B cell (primary cell): Measurements from ENCODE around the gene CMIP. TPM values are rescaled to one million over a fixed set of nuclear protein-coding genes. Genes with fewer than 3 reads are reported as not detected.

Experiments used
- ATAC-seq: fragments of 200-7000 bp; cut with Tn5 transposase; one replicate; pipeline ENCODE4 v1.10.0; 2021; ENCODE audit warnings: low read depth, mild to moderate bottlenecking, moderate number of reproducible peaks, moderate library complexity
- CTCF ChIA-PET: fragments of 350-600 bp; sonication (Branson Sonifier 250); formaldehyde crosslinking; loops from one replicate; lab custom pipeline; 2021; ENCODE audit warnings: antibody characterized with exemption, inconsistent platforms; lab: Charles Lee
- POLR2A ChIA-PET: fragments of 350-600 bp; sonication (Branson Sonifier 250); formaldehyde crosslinking; loops from one replicate; lab custom pipeline; 2021; ENCODE audit warnings: antibody characterized with exemption; lab: Charles Lee
- DNase-seq: peaks from one replicate; pipeline ENCODE4 v3.0.0; 2013
- H2AFZ ChIP-seq: 2 replicates; pipeline ENCODE4 v1.6.1; 2012; ENCODE audit warnings: mild to moderate bottlenecking, low read depth, low read length; ENCODE audit not compliant: insufficient read depth, poor library complexity, severe bottlenecking
- H3K27ac ChIP-seq, 2 donors: 1 replicate in 1 of 2; 2 replicates in 1 of 2; pipeline ENCODE4 v1.5.1; 2012 to 2013; ENCODE audit warnings: low read length in 2 of 2, mild to moderate bottlenecking in 2 of 2, moderate library complexity in 1 of 2
- H3K27me3 ChIP-seq, 4 experiments: fragments of 200-600 bp in 1 of 4; sonication (generic) in 1 of 4; replicated peaks in 1 of 4; 1 replicate in 2 of 4; 2 replicates in 2 of 4; pipeline versions ENCODE4 v1.6.1 to v1.7.0; 2013 to 2016; ENCODE audit warnings: low read length in 3 of 4, mild to moderate bottlenecking in 2 of 4, mixed read lengths in 1 of 4, moderate library complexity in 1 of 4; ENCODE audit not compliant: insufficient read depth in 4 of 4, control insufficient read depth in 3 of 4; ENCODE audit errors: control extremely low read depth in 1 of 4
- H3K36me3 ChIP-seq, 2 experiments: replicated peaks in 1 of 2; 1 replicate in 1 of 2; 2 replicates in 1 of 2; pipeline versions ENCODE4 v1.6.1 to v1.7.1; 2013; ENCODE audit warnings: low read length in 1 of 2; ENCODE audit not compliant: insufficient read depth in 2 of 2, control insufficient read depth in 1 of 2; ENCODE audit errors: control extremely low read depth in 1 of 2, extremely low read depth in 1 of 2
- H3K4me1 ChIP-seq, 2 donors: fragments of 200-600 bp in 1 of 2; sonication (generic) in 1 of 2; 1 replicate in 1 of 2; 2 replicates in 1 of 2; pipeline versions ENCODE4 v1.5.1 to v1.6.1; 2013 to 2017; ENCODE audit warnings: low read length in 2 of 2; ENCODE audit not compliant: control insufficient read depth in 2 of 2, insufficient read depth in 2 of 2
- H3K4me2 ChIP-seq: replicated peaks from 2 replicates; pipeline ENCODE3; 2012; ENCODE audit warnings: mild to moderate bottlenecking, low read depth, low read length; ENCODE audit not compliant: poor library complexity, severe bottlenecking
- H3K4me3 ChIP-seq, 5 experiments: fragments of 200-600 bp in 1 of 5; sonication (generic) in 1 of 5; 1 replicate in 3 of 5; 2 replicates in 2 of 5; pipeline versions ENCODE4 v1.5.1 to v1.7.0; 2011 to 2016; ENCODE audit warnings: low read length in 4 of 5, mild to moderate bottlenecking in 4 of 5, low read depth in 2 of 5, control low read depth in 1 of 5, moderate library complexity in 1 of 5; ENCODE audit not compliant: insufficient read depth in 1 of 5; ENCODE audit errors: control extremely low read depth in 1 of 5, extremely low read depth in 1 of 5
- H3K79me2 ChIP-seq: fragments of 200-600 bp; sonication (generic); one replicate; pipeline ENCODE4 v1.6.0; 2016; ENCODE audit warnings: low read length; ENCODE audit not compliant: control insufficient read depth, insufficient read depth
- H3K9ac ChIP-seq: fragments of 200-600 bp; sonication (generic); 2 replicates; pipeline ENCODE4 v1.6.1; 2017; ENCODE audit warnings: mild to moderate bottlenecking, low read length, moderate library complexity
- H3K9me3 ChIP-seq, 3 donors: one replicate each; pipeline versions ENCODE4 v1.6.1 to v1.7.1; 2013; ENCODE audit warnings: low read length in 2 of 3; ENCODE audit not compliant: control insufficient read depth in 2 of 3, insufficient read depth in 1 of 3; ENCODE audit errors: control extremely low read depth in 1 of 3
- H4K20me1 ChIP-seq: 2 replicates; pipeline ENCODE4 v1.6.0; 2012; ENCODE audit warnings: mild to moderate bottlenecking, low read length; ENCODE audit not compliant: insufficient read depth, control insufficient read depth, poor library complexity, severe bottlenecking
- H3K27ac Mint-ChIP-seq: one replicate; pipeline ENCODE4 v1.8.0; 2021; ENCODE audit warnings: mixed read lengths
- H3K27me3 Mint-ChIP-seq: one replicate; pipeline ENCODE4 v1.8.0; 2021; ENCODE audit warnings: mixed read lengths
- H3K4me1 Mint-ChIP-seq: one replicate; pipeline ENCODE4 v1.8.0; 2021; ENCODE audit warnings: mixed read lengths
- H3K4me3 Mint-ChIP-seq: one replicate; pipeline ENCODE4 v1.8.0; 2021; ENCODE audit warnings: mixed read lengths
- H3K9me3 Mint-ChIP-seq: one replicate; pipeline ENCODE4 v1.8.0; 2022; ENCODE audit warnings: mixed read lengths; ENCODE audit not compliant: insufficient read depth
- EZH2 ChIP-seq: IDR thresholded peaks from 2 replicates; pipeline ENCODE4 v1.6.1; 2012; ENCODE audit warnings: borderline replicate concordance, low read depth, mild to moderate bottlenecking, moderate library complexity, low read length; ENCODE audit not compliant: insufficient read depth, poor library complexity, severe bottlenecking
- WGBS: methylation state at CpG from one replicate; pipeline ENCODE4 v1.1.5; 2013; ENCODE audit warnings: missing lambda C conversion rate; ENCODE audit not compliant: insufficient coverage; 5-methylcytosine and 5-hydroxymethylcytosine counted together
- intact Hi-C: fragments of 100-400 bp; cut with micrococcal nuclease; formaldehyde crosslinking; loops from one replicate; pipeline ENCODE4 v1.10.0; 2022
- polyA plus RNA-seq: library from polyadenylated mRNA; depleted of rRNA; stranded (reverse); fragments of >200 nt; gene quantifications from 2 replicates; pipeline ENCODE4 v1.2.3, GENCODE V29; 2012
- total RNA-seq, 2 donors: library from RNA; stranded (reverse); fragments of 120-200 nt in 1 of 2; gene quantifications; 1 replicate in 1 of 2; 2 replicates in 1 of 2; pipeline versions ENCODE4 v1.2.3 to v1.2.4, GENCODE V29; 2013 to 2022
- TF ChIP-seq, protein P1 (sequence below): fragments of 200-600 bp; IDR thresholded peaks from one replicate; pipeline ENCODE4 v1.8.0; 2022; ENCODE audit warnings: antibody characterized with exemption, mild to moderate bottlenecking

CMIP gene
- total and polyA plus RNA-seq, 2 donors (not counting 1 experiment from before 2014, with no cell fraction given): 27.1 to 155 TPM

DNA sequence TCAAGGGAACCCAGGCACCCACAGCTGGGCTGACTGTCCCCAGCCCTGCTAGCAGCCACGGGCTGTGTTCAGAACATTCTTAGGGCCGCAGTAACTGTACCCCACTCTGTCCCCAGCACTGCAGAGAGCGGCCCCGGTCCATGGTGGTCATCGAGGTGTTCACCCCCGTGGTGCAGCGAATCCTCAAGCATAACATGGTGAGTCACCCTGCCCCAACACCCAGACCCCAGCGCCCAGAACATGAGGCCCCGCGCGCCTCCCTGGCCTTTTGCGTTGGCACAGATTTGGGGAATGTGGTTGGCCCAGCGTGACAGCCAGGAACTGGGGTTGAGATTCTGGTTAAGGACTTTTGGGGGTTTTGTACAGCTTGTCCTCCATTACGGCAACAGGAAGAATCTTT, 219.5 kb downstream of the CMIP start:
- Histone ChIP-seq H4K20me1 (peaks cover 7% of the 10 kb centered on the region), H3K36me3 (peaks cover 0 to 78% of the 10 kb centered on the region in 2 experiments), H3K9ac (no peak overlapping the region), H3K4me2 (no peak overlapping the region), H3K27me3 (no peaks in the 10 kb centered on the region), H3K9me3 (peaks cover 0 to 7% (median 0%) of the 10 kb centered on the region in 3 donors), H3K79me2 (no peaks in the 10 kb centered on the region), H2AFZ (no peak overlapping the region), H3K4me3 (no peak overlapping the region), H3K27ac (no peak overlapping the region), H3K4me1 (no peaks in the 10 kb centered on the region)
- intact Hi-C loops: no loop called here
- WGBS: 98% methylated on average over 10 of the region's 14 CpGs
- TF ChIP-seq EZH2: no peak
- TF ChIP-seq, protein P1, sequence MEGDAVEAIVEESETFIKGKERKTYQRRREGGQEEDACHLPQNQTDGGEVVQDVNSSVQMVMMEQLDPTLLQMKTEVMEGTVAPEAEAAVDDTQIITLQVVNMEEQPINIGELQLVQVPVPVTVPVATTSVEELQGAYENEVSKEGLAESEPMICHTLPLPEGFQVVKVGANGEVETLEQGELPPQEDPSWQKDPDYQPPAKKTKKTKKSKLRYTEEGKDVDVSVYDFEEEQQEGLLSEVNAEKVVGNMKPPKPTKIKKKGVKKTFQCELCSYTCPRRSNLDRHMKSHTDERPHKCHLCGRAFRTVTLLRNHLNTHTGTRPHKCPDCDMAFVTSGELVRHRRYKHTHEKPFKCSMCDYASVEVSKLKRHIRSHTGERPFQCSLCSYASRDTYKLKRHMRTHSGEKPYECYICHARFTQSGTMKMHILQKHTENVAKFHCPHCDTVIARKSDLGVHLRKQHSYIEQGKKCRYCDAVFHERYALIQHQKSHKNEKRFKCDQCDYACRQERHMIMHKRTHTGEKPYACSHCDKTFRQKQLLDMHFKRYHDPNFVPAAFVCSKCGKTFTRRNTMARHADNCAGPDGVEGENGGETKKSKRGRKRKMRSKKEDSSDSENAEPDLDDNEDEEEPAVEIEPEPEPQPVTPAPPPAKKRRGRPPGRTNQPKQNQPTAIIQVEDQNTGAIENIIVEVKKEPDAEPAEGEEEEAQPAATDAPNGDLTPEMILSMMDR: no peak
- no peak for DNase-seq
- Mint-ChIP-seq H3K4me3 (no peak overlapping the region), H3K9me3 (no peaks in the 10 kb centered on the region), H3K4me1 (no peaks in the 10 kb centered on the region), H3K27ac (no peak overlapping the region), H3K27me3 (no peaks in the 10 kb centered on the region)
- POLR2A ChIA-PET: no interaction called here
- no peak for ATAC-seq
- CTCF ChIA-PET: no interaction called here

DNA sequence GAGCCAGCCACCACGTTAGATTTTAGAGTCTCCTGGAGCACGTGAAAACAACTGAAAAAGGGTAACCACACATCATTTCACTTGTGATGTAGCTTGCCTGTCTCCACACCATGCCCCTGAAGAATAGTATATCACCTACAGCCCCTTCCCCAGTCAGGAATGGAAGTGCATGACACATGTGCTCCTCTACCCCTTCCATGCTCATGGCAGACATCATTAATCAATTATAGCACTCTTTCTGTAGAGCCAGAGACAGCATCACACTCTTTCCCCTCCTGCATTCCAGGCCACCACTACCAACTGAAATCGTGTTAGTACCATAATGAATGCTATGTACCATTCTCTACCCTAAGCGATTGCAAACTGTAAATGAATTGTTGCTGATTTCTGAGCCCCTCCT, 221.0 kb downstream of the CMIP start:
- Histone ChIP-seq H3K4me3 (no peak overlapping the region), H3K9me3 (peaks cover 0 to 7% (median 0%) of the 10 kb centered on the region in 3 donors), H3K36me3 (peaks cover 0 to 73% of the 10 kb centered on the region in 2 experiments), H3K4me1 (no peaks in the 10 kb centered on the region), H3K9ac (no peak overlapping the region), H4K20me1 (peaks cover 5% of the 10 kb centered on the region), H2AFZ (no peak overlapping the region), H3K79me2 (peaks cover 5% of the 10 kb centered on the region), H3K27me3 (no peaks in the 10 kb centered on the region), H3K4me2 (no peak overlapping the region), H3K27ac (no peak overlapping the region)
- Mint-ChIP-seq H3K27ac (no peak overlapping the region), H3K9me3 (no peaks in the 10 kb centered on the region), H3K27me3 (no peaks in the 10 kb centered on the region), H3K4me3 (no peak overlapping the region), H3K4me1 (no peaks in the 10 kb centered on the region)
- WGBS: 80% methylated on average over 1 of the region's 4 CpGs
- TF ChIP-seq, protein P1: no peak
- TF ChIP-seq EZH2: no peak
- intact Hi-C loops: no loop called here
- DNase-seq (no peak), ATAC-seq (no peak)
- ChIA-PET CTCF (no interaction called here), POLR2A (no interaction called here)
